NB4 (cell line): ENCODE results near the gene CLASP2.

Experiments used
- MYC ChIP-seq: IDR thresholded peaks from 2 replicates; pipeline ENCODE4 v1.6.1; 2011; ENCODE audit warnings: low read depth, low read length
- POLR2A ChIP-seq: IDR thresholded peaks from 2 replicates; pipeline ENCODE4 v1.6.1; 2011; ENCODE audit warnings: mild to moderate bottlenecking; ENCODE audit not compliant: insufficient read length; ENCODE audit errors: extremely low read depth
- TF ChIP-seq, protein P1 (sequence below): IDR thresholded peaks from one replicate; pipeline ENCODE4 v1.5.1; 2012; ENCODE audit warnings: low read depth, low read length
- TF ChIP-seq, protein P2 (sequence below): IDR thresholded peaks from 2 replicates; pipeline ENCODE4 v1.6.1; 2011; ENCODE audit warnings: low read depth, low read length

DNA sequence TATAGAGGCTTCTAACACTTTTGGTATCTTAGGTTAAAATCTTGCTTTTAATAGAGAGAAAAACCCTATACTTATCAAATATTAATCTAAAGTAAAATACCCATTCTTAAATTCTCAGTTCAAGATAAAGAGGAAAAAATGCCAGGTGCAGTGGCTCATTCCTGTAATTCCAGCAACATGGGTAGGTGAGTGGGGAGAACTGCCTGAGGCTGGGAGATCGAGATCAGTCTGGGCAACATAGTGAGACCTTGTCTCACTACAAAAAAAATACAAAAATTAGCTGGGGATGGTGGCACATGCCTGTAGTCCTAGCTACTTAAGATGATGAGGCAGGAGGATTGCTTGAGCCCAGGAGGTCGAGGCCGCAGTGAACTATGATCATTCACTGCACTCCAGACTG is 135.8 kb downstream of the CLASP2 start:
- TF ChIP-seq, protein P1, sequence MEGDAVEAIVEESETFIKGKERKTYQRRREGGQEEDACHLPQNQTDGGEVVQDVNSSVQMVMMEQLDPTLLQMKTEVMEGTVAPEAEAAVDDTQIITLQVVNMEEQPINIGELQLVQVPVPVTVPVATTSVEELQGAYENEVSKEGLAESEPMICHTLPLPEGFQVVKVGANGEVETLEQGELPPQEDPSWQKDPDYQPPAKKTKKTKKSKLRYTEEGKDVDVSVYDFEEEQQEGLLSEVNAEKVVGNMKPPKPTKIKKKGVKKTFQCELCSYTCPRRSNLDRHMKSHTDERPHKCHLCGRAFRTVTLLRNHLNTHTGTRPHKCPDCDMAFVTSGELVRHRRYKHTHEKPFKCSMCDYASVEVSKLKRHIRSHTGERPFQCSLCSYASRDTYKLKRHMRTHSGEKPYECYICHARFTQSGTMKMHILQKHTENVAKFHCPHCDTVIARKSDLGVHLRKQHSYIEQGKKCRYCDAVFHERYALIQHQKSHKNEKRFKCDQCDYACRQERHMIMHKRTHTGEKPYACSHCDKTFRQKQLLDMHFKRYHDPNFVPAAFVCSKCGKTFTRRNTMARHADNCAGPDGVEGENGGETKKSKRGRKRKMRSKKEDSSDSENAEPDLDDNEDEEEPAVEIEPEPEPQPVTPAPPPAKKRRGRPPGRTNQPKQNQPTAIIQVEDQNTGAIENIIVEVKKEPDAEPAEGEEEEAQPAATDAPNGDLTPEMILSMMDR, result no peak
- TF ChIP-seq POLR2A (no peak), MYC (no peak)
- TF ChIP-seq, protein P2, sequence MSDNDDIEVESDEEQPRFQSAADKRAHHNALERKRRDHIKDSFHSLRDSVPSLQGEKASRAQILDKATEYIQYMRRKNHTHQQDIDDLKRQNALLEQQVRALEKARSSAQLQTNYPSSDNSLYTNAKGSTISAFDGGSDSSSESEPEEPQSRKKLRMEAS, result no peak
